Left ventricle myocardium inferior (tissue), 1 donor: ENCODE results near the gene IFNA13. TPM values are rescaled to one million over a fixed set of nuclear protein-coding genes. Genes with fewer than 3 reads are reported as not detected.
A peak's percentile ranks its signal among the peaks of the same experiment; 100 is the strongest.

Experiments used
- DNase-seq: peaks from one replicate; pipeline ENCODE4 v3.0.0-alpha.2; 2020
- H3K27ac ChIP-seq: fragments of 200-600 bp; replicated peaks from 2 replicates; pipeline ENCODE4 v1.8.0; 2021
- H3K27me3 ChIP-seq: fragments of 200-600 bp; 2 replicates; pipeline ENCODE4 v1.8.0; 2021; ENCODE audit warnings: low read depth
- H3K36me3 ChIP-seq: fragments of 200-600 bp; 2 replicates; pipeline ENCODE4 v1.8.0; 2021
- H3K4me1 ChIP-seq: fragments of 200-600 bp; 2 replicates; pipeline ENCODE4 v1.8.0; 2021
- H3K4me3 ChIP-seq: fragments of 200-600 bp; 2 replicates; pipeline ENCODE4 v1.8.0; 2021; ENCODE audit warnings: mild to moderate bottlenecking, moderate library complexity
- H3K9me3 ChIP-seq: fragments of 200-600 bp; replicated peaks from 2 replicates; pipeline ENCODE4 v1.8.0; 2021
- intact Hi-C: fragments of 100-400 bp; cut with micrococcal nuclease; formaldehyde crosslinking; loops from one replicate; pipeline ENCODE4 v1.11.0; 2022
- total RNA-seq: library from RNA; stranded (reverse); fragmentation: NEBNext Ultra II Directional; extraction: Animal tissue kit (Norgen Biotek cat#: 25700); gene quantifications from one replicate; pipeline ENCODE4 v1.2.1, GENCODE V29; 2021
- TF ChIP-seq, protein P1 (sequence below): fragments of 200-600 bp; IDR thresholded peaks from 2 replicates; pipeline ENCODE4 v1.8.0; 2021; ENCODE audit warnings: antibody characterized with exemption, mild to moderate bottlenecking, borderline replicate concordance
- donor health status: DM: no; HTN: yes; CAD: no; lungs with severe emphysema.

IFNA13 gene
- total RNA-seq, 1 donor from 2014 or later: not detected

- Histone ChIP-seq H3K36me3 (no peaks in the 10 kb centered on the region), H3K27ac (no peak overlapping the region), H3K9me3 (no peaks in the 10 kb centered on the region), H3K4me3 (no peak overlapping the region), H3K4me1 (no peaks in the 10 kb centered on the region), H3K27me3 (peaks cover 35% of the 10 kb centered on the region)
- TF ChIP-seq, protein P1, sequence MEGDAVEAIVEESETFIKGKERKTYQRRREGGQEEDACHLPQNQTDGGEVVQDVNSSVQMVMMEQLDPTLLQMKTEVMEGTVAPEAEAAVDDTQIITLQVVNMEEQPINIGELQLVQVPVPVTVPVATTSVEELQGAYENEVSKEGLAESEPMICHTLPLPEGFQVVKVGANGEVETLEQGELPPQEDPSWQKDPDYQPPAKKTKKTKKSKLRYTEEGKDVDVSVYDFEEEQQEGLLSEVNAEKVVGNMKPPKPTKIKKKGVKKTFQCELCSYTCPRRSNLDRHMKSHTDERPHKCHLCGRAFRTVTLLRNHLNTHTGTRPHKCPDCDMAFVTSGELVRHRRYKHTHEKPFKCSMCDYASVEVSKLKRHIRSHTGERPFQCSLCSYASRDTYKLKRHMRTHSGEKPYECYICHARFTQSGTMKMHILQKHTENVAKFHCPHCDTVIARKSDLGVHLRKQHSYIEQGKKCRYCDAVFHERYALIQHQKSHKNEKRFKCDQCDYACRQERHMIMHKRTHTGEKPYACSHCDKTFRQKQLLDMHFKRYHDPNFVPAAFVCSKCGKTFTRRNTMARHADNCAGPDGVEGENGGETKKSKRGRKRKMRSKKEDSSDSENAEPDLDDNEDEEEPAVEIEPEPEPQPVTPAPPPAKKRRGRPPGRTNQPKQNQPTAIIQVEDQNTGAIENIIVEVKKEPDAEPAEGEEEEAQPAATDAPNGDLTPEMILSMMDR: no peak
- intact Hi-C loops: no loop called here
- no peak for DNase-seq
Observed at GRCh38 chr9:21412107-21412506, 44.2 kb upstream of the IFNA13 start.

GRCh38 chr9:21408817-21409216 is 41.0 kb upstream of the IFNA13 start, which contains the start of gene IFNA8:
IFNA8 (plus strand) TSS chr9:21409117; CDS start chr9:21409177, 60 bp downstream.
- Histone ChIP-seq H3K27ac (no peak within 1 kb of the TSS), H3K9me3 (no peaks in the 10 kb centered on the region), H3K4me1 (no peaks in the 10 kb centered on the region), H3K4me3 (no peak within 1 kb of the TSS), H3K27me3 (peaks cover 34% of the 10 kb centered on the region), H3K36me3 (no peaks in the 10 kb centered on the region)
- intact Hi-C loops: no loop called here
- DNase-seq: no peak
- TF ChIP-seq, protein P1: no peak

DNA sequence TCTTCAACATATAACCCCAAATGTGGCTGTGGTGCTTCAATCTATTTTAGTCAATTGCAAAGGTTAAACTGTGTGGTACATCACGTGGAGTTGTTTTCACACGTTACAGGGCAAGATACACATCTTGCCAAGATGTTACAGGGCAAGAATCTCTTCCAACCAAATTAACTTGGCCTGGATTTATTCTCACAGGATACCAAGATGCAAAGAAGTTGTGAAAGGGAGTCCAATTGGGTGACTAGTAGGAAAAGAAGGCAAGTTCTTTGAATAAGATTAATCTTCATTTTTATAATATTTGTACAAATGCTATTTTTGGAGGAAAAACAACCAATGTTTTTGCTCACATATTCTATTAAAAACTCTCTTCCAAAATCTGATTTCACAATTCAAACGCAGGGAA is 36.3 kb upstream of the IFNA13 start:
- peaks cover 55% of the 10 kb centered on the region for H3K27me3 ChIP-seq
- peaks cover 9% of the 10 kb centered on the region for H3K4me1 ChIP-seq
- no peak overlapping the region for H3K4me3 ChIP-seq
- H3K27ac ChIP-seq: no peak overlapping the region
- no peaks in the 10 kb centered on the region for H3K36me3 ChIP-seq
- intact Hi-C loops: no loop called here
- no peaks in the 10 kb centered on the region for H3K9me3 ChIP-seq
- DNase-seq: no peak
- TF ChIP-seq, protein P1: no peak

DNA sequence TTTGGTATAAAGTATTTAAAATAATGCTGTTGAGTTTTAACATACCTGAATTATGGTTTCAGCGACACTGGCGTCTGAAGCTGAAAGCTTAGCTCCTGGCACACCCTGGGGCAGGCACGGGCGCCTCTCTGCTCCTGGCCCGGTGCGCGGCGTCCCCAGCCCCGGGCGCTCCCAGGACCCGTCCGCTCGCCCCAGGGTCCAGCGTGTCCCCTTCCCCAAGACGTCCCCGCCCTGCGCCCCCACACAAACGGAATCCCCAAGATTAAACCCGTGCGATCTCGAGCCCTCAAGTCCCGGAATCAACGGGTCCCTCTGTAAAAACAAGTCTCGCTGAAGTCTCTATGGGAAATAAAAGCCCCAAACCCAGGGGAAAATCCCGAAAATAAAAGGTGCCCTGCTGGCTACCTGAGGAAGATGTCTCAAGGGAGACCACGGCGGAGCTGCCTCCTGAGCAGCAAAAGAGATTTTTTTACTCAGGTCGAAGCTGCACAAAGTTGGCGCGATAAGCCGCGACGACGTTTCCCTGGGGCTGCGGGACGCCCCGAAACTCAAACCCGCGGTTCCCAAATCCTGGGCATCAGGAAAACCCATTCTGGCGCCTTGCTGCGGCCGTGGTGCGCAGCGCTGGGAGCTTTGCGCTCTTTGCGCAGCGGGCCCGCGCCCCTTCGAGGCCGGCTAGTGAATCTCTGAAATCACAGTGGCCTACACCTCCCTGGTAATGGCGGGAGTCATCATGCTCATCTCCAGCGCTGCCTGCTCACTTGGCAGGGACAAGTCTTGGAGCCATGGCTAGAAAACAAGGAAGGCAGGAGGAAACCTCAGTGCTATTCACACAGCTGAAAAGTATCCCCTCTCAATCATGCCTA is 34.8 kb upstream of the IFNA13 start:
- Histone ChIP-seq H3K9me3 (no peaks in the 10 kb centered on the region), H3K4me1 (peaks cover 9% of the 10 kb centered on the region), H3K27ac (no peak overlapping the region), H3K4me3 (peak overlapping the region; percentile 55), H3K27me3 (peaks cover 64% of the 10 kb centered on the region), H3K36me3 (no peaks in the 10 kb centered on the region)
- intact Hi-C loops: no loop called here
- TF ChIP-seq, protein P1: no peak
- DNase-seq: no peak

DNA sequence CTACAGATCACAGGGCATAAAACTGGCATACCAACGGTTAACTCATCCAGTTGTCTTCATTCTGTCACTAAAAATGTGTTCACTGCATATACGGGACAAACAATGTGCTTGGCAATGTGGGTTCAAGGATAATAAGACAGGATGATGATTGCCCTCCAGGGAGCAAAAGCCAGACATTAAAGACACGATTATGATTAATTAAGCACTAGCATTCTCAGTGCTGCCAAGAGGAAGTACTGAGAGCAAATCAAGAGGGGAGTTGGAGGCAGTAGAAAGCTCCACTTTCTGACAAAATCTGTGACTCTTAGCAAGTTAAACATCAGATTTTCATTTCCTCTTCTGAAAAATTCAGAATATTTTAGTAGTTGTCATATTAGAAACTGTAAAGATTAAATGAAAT is 32.1 kb upstream of the IFNA13 start:
- peaks cover 91% of the 10 kb centered on the region for H3K27me3 ChIP-seq
- TF ChIP-seq, protein P1: no peak

More for the DNA sequence above, 32.1 kb upstream of the IFNA13 start:
- intact Hi-C loops: loop anchor here (5.0 kb wide), 1 partner anchor 73 kb away; no protein-coding TSS in a partner anchor
- Histone ChIP-seq H3K4me3 (no peak overlapping the region), H3K9me3 (no peaks in the 10 kb centered on the region), H3K4me1 (peaks cover 17% of the 10 kb centered on the region), H3K36me3 (no peaks in the 10 kb centered on the region), H3K27ac (no peak overlapping the region)
- no peak for DNase-seq
